GM19023 (cell line): ENCODE measurements around the gene TMEM184A.

ENCODE experiments used
- ATAC-seq: cut with Tn5 transposase; IDR thresholded peaks from one replicate; pipeline ENCODE4 v1.9.1; 2021; ENCODE audit warnings: mild to moderate bottlenecking, moderate library complexity; ENCODE audit not compliant: unreplicated experiment

The TMEM184A gene

GRCh38 chr7:1505731-1506550 lies 50.1 kb downstream of the TMEM184A start:
- ATAC-seq = no peak

- ATAC-seq = peak; percentile 80
Measured at GRCh38 chr7:1503816-1504775, 51.9 kb downstream of the TMEM184A start, which contains the start of gene INTS1. INTS1 (minus strand) TSS chr7:1504389; CDS start chr7:1503960, 429 bp downstream.

GRCh38 chr7:1503390-1503789 lies 52.6 kb downstream of the TMEM184A start:
- no peak for ATAC-seq

GRCh38 chr7:1502845-1503244 lies 53.2 kb downstream of the TMEM184A start:
- no peak for ATAC-seq

- ATAC-seq = no peak
Measured at GRCh38 chr7:1501487-1502270, 54.3 kb downstream of the TMEM184A start.

GRCh38 chr7:1500064-1500807 lies 55.8 kb downstream of the TMEM184A start:
- ATAC-seq = no peak

- no peak for ATAC-seq
Measured at GRCh38 chr7:1499367-1500029, 56.5 kb downstream of the TMEM184A start.

- no peak for ATAC-seq
Measured at GRCh38 chr7:1498370-1499305, 57.4 kb downstream of the TMEM184A start.

- no peak for ATAC-seq
Measured at GRCh38 chr7:1497293-1497927, 58.6 kb downstream of the TMEM184A start.

- ATAC-seq = no peak
Measured at GRCh38 chr7:1496531-1497292, 59.3 kb downstream of the TMEM184A start.

- no peak for ATAC-seq
Measured at GRCh38 chr7:1495564-1496242, 60.3 kb downstream of the TMEM184A start.

- no peak for ATAC-seq
Measured at GRCh38 chr7:1494866-1495563, 61.0 kb downstream of the TMEM184A start.

- no peak for ATAC-seq
Measured at GRCh38 chr7:1494447-1494846, 61.6 kb downstream of the TMEM184A start.

GRCh38 chr7:1493571-1493970 lies 62.4 kb downstream of the TMEM184A start:
- ATAC-seq = no peak

GRCh38 chr7:1493129-1493528 lies 62.9 kb downstream of the TMEM184A start:
- ATAC-seq = no peak

GRCh38 chr7:1492640-1493039 lies 63.4 kb downstream of the TMEM184A start:
- ATAC-seq = no peak
